ENCODE data around the gene SPARCL1. TPM values are rescaled to one million over a fixed set of nuclear protein-coding genes. Genes with fewer than 3 reads are reported as not detected.

SPARCL1 gene
- polyA plus RNA-seq, 3 donors = not detected

- peaks cover 2 to 6% (median 4%) of the 10 kb centered on the region in 3 donors for H3K27me3 Mint-ChIP-seq (ENCODE audit: low read depth in 3 of 3)
- H3K4me2 ChIP-seq (replicated peaks; ENCODE audit: extremely low read depth, low read length, poor library complexity, severe bottlenecking) = no peak overlapping the region
- H3K79me2 ChIP-seq (ENCODE audit: insufficient read depth, low read length) = no peaks in the 10 kb centered on the region
- peak overlapping the region; percentile 37 for H2AFZ ChIP-seq (ENCODE audit: insufficient read depth, low read depth, low read length, poor library complexity, severe bottlenecking)
- WGBS (ENCODE audit: insufficient coverage) = 46% methylated on average over 2 of the region's 5 CpGs
- no peaks in the 10 kb centered on the region for H3K4me1 ChIP-seq (ENCODE audit: control insufficient read depth in 1 of 2, insufficient read depth in 2 of 2, low read length in 2 of 2)
- no peaks in the 10 kb centered on the region for H3K36me3 Mint-ChIP-seq
- TF ChIP-seq, protein P1, sequence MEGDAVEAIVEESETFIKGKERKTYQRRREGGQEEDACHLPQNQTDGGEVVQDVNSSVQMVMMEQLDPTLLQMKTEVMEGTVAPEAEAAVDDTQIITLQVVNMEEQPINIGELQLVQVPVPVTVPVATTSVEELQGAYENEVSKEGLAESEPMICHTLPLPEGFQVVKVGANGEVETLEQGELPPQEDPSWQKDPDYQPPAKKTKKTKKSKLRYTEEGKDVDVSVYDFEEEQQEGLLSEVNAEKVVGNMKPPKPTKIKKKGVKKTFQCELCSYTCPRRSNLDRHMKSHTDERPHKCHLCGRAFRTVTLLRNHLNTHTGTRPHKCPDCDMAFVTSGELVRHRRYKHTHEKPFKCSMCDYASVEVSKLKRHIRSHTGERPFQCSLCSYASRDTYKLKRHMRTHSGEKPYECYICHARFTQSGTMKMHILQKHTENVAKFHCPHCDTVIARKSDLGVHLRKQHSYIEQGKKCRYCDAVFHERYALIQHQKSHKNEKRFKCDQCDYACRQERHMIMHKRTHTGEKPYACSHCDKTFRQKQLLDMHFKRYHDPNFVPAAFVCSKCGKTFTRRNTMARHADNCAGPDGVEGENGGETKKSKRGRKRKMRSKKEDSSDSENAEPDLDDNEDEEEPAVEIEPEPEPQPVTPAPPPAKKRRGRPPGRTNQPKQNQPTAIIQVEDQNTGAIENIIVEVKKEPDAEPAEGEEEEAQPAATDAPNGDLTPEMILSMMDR (IDR thresholded peaks at IDR 0.05) = no peak
- H3K4me1 Mint-ChIP-seq = peaks cover 3% of the 10 kb centered on the region
- peaks cover 0 to 3% (median 0%) of the 10 kb centered on the region in 7 donors for H3K9me3 Mint-ChIP-seq
- no peak for DNase-seq
- H3K4me3 ChIP-seq (replicated peaks in 1 of 3; ENCODE audit: low read depth in 2 of 3, low read length in 3 of 3) = no peak overlapping the region
- no peak overlapping the region for H3K9ac ChIP-seq (ENCODE audit: insufficient read depth, low read length, poor library complexity, severe bottlenecking)
- no peaks in the 10 kb centered on the region for H3K9me3 ChIP-seq (replicated peaks in 1 of 2; ENCODE audit: control insufficient read depth in 1 of 2, insufficient read depth in 1 of 2, low read length in 2 of 2)
- intact Hi-C loops (cut with micrococcal nuclease) = no loop called here
- no peaks in the 10 kb centered on the region for H3K27me3 ChIP-seq (ENCODE audit: control insufficient read depth in 2 of 2, insufficient read depth in 2 of 2, low read length in 2 of 2)
- no peaks in the 10 kb centered on the region for H4K20me1 ChIP-seq (ENCODE audit: insufficient read depth, low read length)
- no peak overlapping the region for H3K27ac Mint-ChIP-seq
- H3K4me3 Mint-ChIP-seq = no peak overlapping the region
- H3K27ac ChIP-seq (ENCODE audit: low read depth in 1 of 2, low read length in 2 of 2) = no peak overlapping the region
- no peaks in the 10 kb centered on the region for H3K36me3 ChIP-seq (replicated peaks in 1 of 2; ENCODE audit: control insufficient read depth in 1 of 2, insufficient read depth in 2 of 2, low read length in 2 of 2)
These were observed 30.7 kb downstream of the SPARCL1 start for GRCh38 chr4:87498446-87498900.

DNA sequence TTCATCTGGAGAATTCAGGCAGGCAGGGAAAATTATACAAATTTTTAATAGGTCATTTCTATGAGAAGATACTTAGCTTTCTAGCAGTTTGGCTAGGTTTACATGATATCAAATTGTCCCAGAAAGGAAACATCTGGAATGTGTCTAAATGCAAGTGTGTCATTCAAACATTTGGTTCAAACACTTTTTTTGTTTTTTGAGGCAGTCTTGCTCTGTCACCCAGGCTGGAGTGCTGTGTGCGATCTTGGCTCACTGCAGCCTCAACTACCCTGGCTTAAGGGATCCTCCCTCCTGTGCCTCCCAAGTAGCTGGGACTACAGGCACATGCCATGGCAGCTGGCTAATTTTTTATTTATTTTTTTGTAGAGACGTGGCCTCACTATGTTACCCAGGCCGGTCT lies 31.6 kb downstream of the SPARCL1 start:
- no peak overlapping the region for H3K27ac Mint-ChIP-seq

More for the DNA sequence above, 31.6 kb downstream of the SPARCL1 start:
- WGBS (ENCODE audit: insufficient coverage) = no CpG with 5 or more reads among the region's 3 CpGs
- Histone ChIP-seq H3K4me1 (ENCODE audit: control insufficient read depth in 1 of 2, insufficient read depth in 2 of 2, low read length in 2 of 2) (no peaks in the 10 kb centered on the region), H3K4me3 (replicated peaks in 1 of 3; ENCODE audit: low read depth in 2 of 3, low read length in 3 of 3) (no peak overlapping the region), H3K9ac (ENCODE audit: insufficient read depth, low read length, poor library complexity, severe bottlenecking) (no peak overlapping the region), H4K20me1 (ENCODE audit: insufficient read depth, low read length) (no peaks in the 10 kb centered on the region), H3K36me3 (replicated peaks in 1 of 2; ENCODE audit: control insufficient read depth in 1 of 2, insufficient read depth in 2 of 2, low read length in 2 of 2) (no peaks in the 10 kb centered on the region), H2AFZ (ENCODE audit: insufficient read depth, low read depth, low read length, poor library complexity, severe bottlenecking) (no peak overlapping the region), H3K27ac (ENCODE audit: low read depth in 1 of 2, low read length in 2 of 2) (no peak overlapping the region), H3K79me2 (ENCODE audit: insufficient read depth, low read length) (no peaks in the 10 kb centered on the region), H3K9me3 (replicated peaks in 1 of 2; ENCODE audit: control insufficient read depth in 1 of 2, insufficient read depth in 1 of 2, low read length in 2 of 2) (no peaks in the 10 kb centered on the region), H3K27me3 (ENCODE audit: control insufficient read depth in 2 of 2, insufficient read depth in 2 of 2, low read length in 2 of 2) (no peaks in the 10 kb centered on the region), H3K4me2 (replicated peaks; ENCODE audit: extremely low read depth, low read length, poor library complexity, severe bottlenecking) (no peak overlapping the region)
- Mint-ChIP-seq H3K4me1 (peaks cover 3% of the 10 kb centered on the region), H3K36me3 (no peaks in the 10 kb centered on the region), H3K9me3 (peaks cover 0 to 3% (median 0%) of the 10 kb centered on the region in 7 donors), H3K4me3 (no peak overlapping the region), H3K27me3 (ENCODE audit: low read depth in 3 of 3) (peaks cover 2 to 6% (median 4%) of the 10 kb centered on the region in 3 donors)
- TF ChIP-seq, protein P1 (IDR thresholded peaks at IDR 0.05) = no peak
- no peak for DNase-seq
- intact Hi-C loops (cut with micrococcal nuclease) = no loop called here

Measured in CD14-positive monocyte (primary cell).